Stimulated activated CD4-positive, alpha-beta T cell treated with anti-CD3 and anti-CD28 coated beads, Interleukin-15, amount 100 ng/mL, for 24 hours (primary cell): ENCODE results near the gene KLHL24.
"Not testable (repeated sequence)": the region's sequence is repeated elsewhere in the genome, so short reads cannot be mapped to it uniquely, and the experiment has no call there.

ENCODE experiments used
- DNase-seq: peaks from one replicate; pipeline ENCODE4 v3.0.0-alpha.2; 2020

The KLHL24 gene

GRCh38 chr3:183635431-183636220 is at the start of gene KLHL24:
Gene KLHL24 (plus strand): TSS chr3:183635623. CDS start chr3:183650357, 14,734 bp downstream.
- peak; percentile 95 for DNase-seq

GRCh38 chr3:183586477-183586876 is 48.9 kb upstream of the KLHL24 start:
- peak; percentile 9 for DNase-seq

GRCh38 chr3:183587336-183587735 is 48.1 kb upstream of the KLHL24 start:
- no peak for DNase-seq

GRCh38 chr3:183590442-183590841 is 45.0 kb upstream of the KLHL24 start:
- no peak for DNase-seq

GRCh38 chr3:183591881-183592521 is 43.4 kb upstream of the KLHL24 start:
- no peak for DNase-seq

- DNase-seq = no peak
These were observed 42.6 kb upstream of the KLHL24 start for GRCh38 chr3:183592821-183593220.

- DNase-seq = no peak
These were observed 40.8 kb upstream of the KLHL24 start for GRCh38 chr3:183594636-183595035.

GRCh38 chr3:183597959-183598358 is 37.5 kb upstream of the KLHL24 start:
- DNase-seq = no peak

GRCh38 chr3:183611326-183611725 is 24.1 kb upstream of the KLHL24 start:
- DNase-seq = not testable (repeated sequence)

- DNase-seq = no peak
These were observed 21.8 kb upstream of the KLHL24 start for GRCh38 chr3:183613366-183614285.

GRCh38 chr3:183618542-183618941 is 16.9 kb upstream of the KLHL24 start:
- DNase-seq = no peak

GRCh38 chr3:183619010-183619409 is 16.4 kb upstream of the KLHL24 start:
- DNase-seq = no peak

- no peak for DNase-seq
These were observed 15.7 kb upstream of the KLHL24 start for GRCh38 chr3:183619624-183620251.

GRCh38 chr3:183620252-183620628 is 15.2 kb upstream of the KLHL24 start:
- DNase-seq = no peak

GRCh38 chr3:183622473-183622872 is 12.9 kb upstream of the KLHL24 start:
- DNase-seq = not testable (repeated sequence)

GRCh38 chr3:183626877-183627594 is 8.4 kb upstream of the KLHL24 start:
- DNase-seq = no peak

- DNase-seq = no peak
These were observed 5.7 kb upstream of the KLHL24 start for GRCh38 chr3:183629546-183630301.

- DNase-seq = no peak
These were observed 3.7 kb upstream of the KLHL24 start for GRCh38 chr3:183631715-183632114.

GRCh38 chr3:183632725-183633124 is 2.7 kb upstream of the KLHL24 start:
- not testable (repeated sequence) for DNase-seq

- no peak for DNase-seq
These were observed 716 bp upstream of the KLHL24 start for GRCh38 chr3:183634707-183635106.

GRCh38 chr3:183635107-183635430 is 354 bp upstream of the KLHL24 start:
- DNase-seq = no peak
